Stimulated activated CD4-positive, alpha-beta T cell treated with anti-CD3 and anti-CD28 coated beads, Interleukin-1b, Interleukin-23, amount 100 ng/mL, for 4 hours (primary cell): Measurements from ENCODE around the gene RBMX2.
"Not testable (repeated sequence)": the region's sequence is repeated elsewhere in the genome, so short reads cannot be mapped to it uniquely, and the experiment has no call there.

Experiments
- DNase-seq, 2 donors: peaks; one replicate each; pipeline ENCODE4 v3.0.0-alpha.2; 2020; ENCODE audit warnings: low read depth in 2 of 2

Gene RBMX2

GRCh38 chrX:130401415-130402207 lies at the start of gene RBMX2:
TSS of gene RBMX2 (plus strand) at chrX:130401987. CDS start at chrX:130402033, 46 bp downstream.
- DNase-seq = peak; percentile 39 to 61

GRCh38 chrX:130352050-130352449 lies 49.7 kb upstream of the RBMX2 start:
- not testable (repeated sequence) for DNase-seq

GRCh38 chrX:130376077-130376476 lies 25.7 kb upstream of the RBMX2 start:
- no peak for DNase-seq

- DNase-seq = no peak
Observed at GRCh38 chrX:130378024-130378669, 23.6 kb upstream of the RBMX2 start.

- DNase-seq = no peak
Observed at GRCh38 chrX:130385520-130385919, 16.3 kb upstream of the RBMX2 start, which contains the start of gene GPR119. TSS of gene GPR119 (minus strand) at chrX:130385674. CDS start at chrX:130385447, 227 bp downstream.

- no peak for DNase-seq
Observed at GRCh38 chrX:130386408-130386808, 15.4 kb upstream of the RBMX2 start.

GRCh38 chrX:130393451-130394074 lies 8.2 kb upstream of the RBMX2 start:
- DNase-seq = no peak

- no peak for DNase-seq
Observed at GRCh38 chrX:130395341-130395740, 6.4 kb upstream of the RBMX2 start.

- DNase-seq = no peak
Observed at GRCh38 chrX:130402208-130402684, 459 bp downstream of the RBMX2 start.

GRCh38 chrX:130413415-130413814 lies 11.6 kb downstream of the RBMX2 start:
- DNase-seq = no peak

- DNase-seq = no peak
Observed at GRCh38 chrX:130414800-130415199, 13.0 kb downstream of the RBMX2 start.

GRCh38 chrX:130415201-130415600 lies 13.4 kb downstream of the RBMX2 start:
- no peak for DNase-seq

GRCh38 chrX:130416785-130417184 lies 15.0 kb downstream of the RBMX2 start:
- no peak for DNase-seq

- DNase-seq = no peak
Observed at GRCh38 chrX:130418066-130418465, 16.3 kb downstream of the RBMX2 start.

- DNase-seq = no peak
Observed at GRCh38 chrX:130418740-130419139, 17.0 kb downstream of the RBMX2 start.

- no peak for DNase-seq
Observed at GRCh38 chrX:130419263-130419662, 17.5 kb downstream of the RBMX2 start.

- DNase-seq = no peak
Observed at GRCh38 chrX:130426531-130426930, 24.7 kb downstream of the RBMX2 start.

- DNase-seq = not testable (repeated sequence)
Observed at GRCh38 chrX:130429236-130429635, 27.4 kb downstream of the RBMX2 start.

GRCh38 chrX:130435937-130436336 lies 34.1 kb downstream of the RBMX2 start:
- DNase-seq = no peak

GRCh38 chrX:130437996-130438395 lies 36.2 kb downstream of the RBMX2 start:
- not testable (repeated sequence) for DNase-seq

GRCh38 chrX:130443875-130444274 lies 42.1 kb downstream of the RBMX2 start:
- no peak for DNase-seq

GRCh38 chrX:130444641-130445336 lies 43.0 kb downstream of the RBMX2 start:
- no peak for DNase-seq
